ENCODE results near the gene APOO.
"Not testable (repeated sequence)": the region's sequence is repeated elsewhere in the genome, so short reads cannot be mapped to it uniquely, and the experiment has no call there.

Gene APOO

DNA sequence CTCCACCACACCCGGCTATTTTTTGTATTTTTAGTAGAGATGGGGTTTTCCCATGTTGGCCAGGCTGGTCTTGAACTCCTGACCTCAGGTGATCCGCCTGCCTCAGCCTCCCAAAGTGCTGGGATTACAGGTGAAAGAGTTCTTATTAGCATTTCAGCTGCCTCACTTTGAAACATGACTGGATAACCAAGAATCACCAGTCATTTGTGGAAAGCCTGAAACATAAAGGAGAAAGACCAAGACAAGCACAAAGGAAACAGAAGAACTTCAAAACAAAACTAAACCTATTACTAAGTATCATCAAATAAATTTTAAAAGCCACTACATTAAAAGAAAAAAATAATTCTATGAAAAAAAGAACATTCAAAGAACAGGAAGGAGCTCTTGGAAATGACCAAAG lies 45.8 kb downstream of the APOO start:
- H3K9me3 ChIP-seq (ENCODE audit: control insufficient read depth, low read length); H3K9ac ChIP-seq (ENCODE audit: low read length); H2AFZ ChIP-seq (ENCODE audit: low read depth, low read length); H2AK5ac ChIP-seq (ENCODE audit: low read length, severe bottlenecking); H2BK5ac ChIP-seq (ENCODE audit: low read depth, low read length, poor library complexity, severe bottlenecking); H3K36me3 ChIP-seq (ENCODE audit: control insufficient read depth in 1 of 2, insufficient read depth in 2 of 2, low read depth in 1 of 2, low read length in 2 of 2); H3K14ac ChIP-seq (ENCODE audit: low read length in 2 of 2); H3K27ac ChIP-seq (ENCODE audit: low read length, poor library complexity, severe bottlenecking); H2BK120ac ChIP-seq (ENCODE audit: low read depth, low read length); H2BK12ac ChIP-seq (ENCODE audit: low read length in 2 of 2); H3K23ac ChIP-seq (ENCODE audit: low read length in 2 of 2); H3K4me1 ChIP-seq (ENCODE audit: control insufficient read depth, insufficient read depth, low read depth, low read length); H4K91ac ChIP-seq (ENCODE audit: low read length); DNase-seq; H3K4me2 ChIP-seq (ENCODE audit: low read length, poor library complexity, severe bottlenecking); H3K79me1 ChIP-seq (replicated peaks; ENCODE audit: low read length, poor library complexity, severe bottlenecking); H3K18ac ChIP-seq (ENCODE audit: low read depth in 1 of 2, low read length in 2 of 2); H3K4ac ChIP-seq (ENCODE audit: low read depth in 1 of 2, low read length in 2 of 2); H3K4me3 ChIP-seq (ENCODE audit: insufficient read depth in 1 of 2, low read depth in 1 of 2, low read length in 2 of 2); H3K27me3 ChIP-seq (ENCODE audit: control insufficient read depth in 1 of 2, insufficient read depth in 1 of 2, low read length in 2 of 2); H2BK15ac ChIP-seq (ENCODE audit: low read depth, poor library complexity, severe bottlenecking); H4K8ac ChIP-seq (ENCODE audit: low read length): not testable (repeated sequence)
- no CpG with 5 or more reads among the region's 2 CpGs for WGBS

DNA sequence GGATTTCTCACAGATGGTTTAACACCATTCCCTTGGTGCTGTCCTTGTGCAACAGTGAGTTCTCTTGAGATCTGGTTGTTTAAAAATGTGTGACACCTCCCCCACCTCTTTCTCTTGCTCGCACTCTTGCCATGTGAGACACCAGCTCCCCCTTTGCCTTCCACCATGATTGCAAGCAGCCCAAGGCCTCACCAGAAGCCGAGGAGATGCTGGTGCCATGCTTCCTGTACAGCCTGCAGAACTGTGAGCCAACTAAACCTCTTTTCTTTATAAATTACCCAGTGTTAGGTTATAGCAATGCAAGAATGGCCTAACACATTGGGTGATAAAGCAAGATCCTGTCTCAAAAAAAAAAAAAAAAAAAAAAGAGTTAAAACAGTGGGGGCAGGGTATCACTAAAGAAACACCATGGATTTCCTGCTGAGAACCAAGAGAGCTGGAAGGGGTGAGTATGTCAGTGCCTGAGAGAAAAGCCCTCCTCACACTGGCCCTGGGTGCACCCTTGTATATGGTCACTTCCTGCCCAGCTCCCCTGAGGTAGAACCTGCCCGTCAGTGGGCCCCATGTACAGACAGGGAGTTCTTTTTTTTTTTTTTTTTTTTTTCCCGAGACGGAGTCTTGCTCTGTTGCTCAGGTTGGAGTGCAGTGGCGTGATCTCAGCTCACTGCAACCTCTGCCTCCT lies 46.4 kb downstream of the APOO start:
- Histone ChIP-seq H2AK5ac (ENCODE audit: low read length, severe bottlenecking) (no peak overlapping the region), H3K79me1 (replicated peaks; ENCODE audit: low read length, poor library complexity, severe bottlenecking) (no peaks in the 10 kb centered on the region), H3K4me3 (ENCODE audit: insufficient read depth in 1 of 2, low read depth in 1 of 2, low read length in 2 of 2) (no peak overlapping the region), H3K4me1 (ENCODE audit: control insufficient read depth, insufficient read depth, low read depth, low read length) (no peaks in the 10 kb centered on the region), H3K4me2 (ENCODE audit: low read length, poor library complexity, severe bottlenecking) (no peak overlapping the region), H3K36me3 (ENCODE audit: control insufficient read depth in 1 of 2, insufficient read depth in 2 of 2, low read depth in 1 of 2, low read length in 2 of 2) (peaks cover 0 to 4% of the 10 kb centered on the region in 2 experiments), H4K8ac (ENCODE audit: low read length) (no peak overlapping the region), H3K9me3 (ENCODE audit: control insufficient read depth, low read length) (no peaks in the 10 kb centered on the region), H4K91ac (ENCODE audit: low read length) (no peak overlapping the region), H3K23ac (ENCODE audit: low read length in 2 of 2) (no peak overlapping the region), H3K27me3 (ENCODE audit: control insufficient read depth in 1 of 2, insufficient read depth in 1 of 2, low read length in 2 of 2) (no peaks in the 10 kb centered on the region), H2BK5ac (ENCODE audit: low read depth, low read length, poor library complexity, severe bottlenecking) (no peak overlapping the region), H2BK15ac (ENCODE audit: low read depth, poor library complexity, severe bottlenecking) (no peak overlapping the region), H2AFZ (ENCODE audit: low read depth, low read length) (no peak overlapping the region), H3K9ac (ENCODE audit: low read length) (no peak overlapping the region), H2BK12ac (ENCODE audit: low read length in 2 of 2) (no peak overlapping the region), H3K4ac (ENCODE audit: low read depth in 1 of 2, low read length in 2 of 2) (no peak overlapping the region), H2BK120ac (ENCODE audit: low read depth, low read length) (no peak overlapping the region), H3K18ac (ENCODE audit: low read depth in 1 of 2, low read length in 2 of 2) (no peak overlapping the region), H3K27ac (ENCODE audit: low read length, poor library complexity, severe bottlenecking) (no peak overlapping the region), H3K14ac (ENCODE audit: low read length in 2 of 2) (no peak overlapping the region)
- DNase-seq = no peak
- 92% methylated on average over 2 of the region's 6 CpGs for WGBS

DNA sequence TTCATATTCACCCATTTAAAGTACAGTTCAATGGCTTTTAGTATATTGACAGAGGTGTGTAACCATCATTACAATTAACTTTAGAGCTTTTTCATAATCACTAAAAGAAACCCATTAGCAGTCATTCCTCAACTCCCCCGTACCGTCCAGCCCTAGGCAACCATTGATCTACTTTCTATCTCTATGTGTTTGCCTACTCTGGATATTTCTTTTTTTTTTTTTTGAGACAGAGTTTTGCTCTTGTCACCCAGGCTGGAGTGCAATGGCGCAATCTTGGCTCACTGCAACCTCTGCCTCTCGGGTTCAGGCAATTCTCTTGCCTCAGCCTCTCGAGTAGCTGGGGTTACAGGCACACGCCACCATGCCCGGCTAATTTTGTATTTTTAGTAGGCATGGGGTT lies 48.5 kb downstream of the APOO start:
- not testable (repeated sequence) for H3K18ac ChIP-seq (ENCODE audit: low read depth in 1 of 2, low read length in 2 of 2); H2BK120ac ChIP-seq (ENCODE audit: low read depth, low read length); H3K4me2 ChIP-seq (ENCODE audit: low read length, poor library complexity, severe bottlenecking); H3K23ac ChIP-seq (ENCODE audit: low read length in 2 of 2); H3K36me3 ChIP-seq (ENCODE audit: control insufficient read depth in 1 of 2, insufficient read depth in 2 of 2, low read depth in 1 of 2, low read length in 2 of 2); H3K4ac ChIP-seq (ENCODE audit: low read depth in 1 of 2, low read length in 2 of 2); H3K14ac ChIP-seq (ENCODE audit: low read length in 2 of 2); H4K8ac ChIP-seq (ENCODE audit: low read length); H2AK5ac ChIP-seq (ENCODE audit: low read length, severe bottlenecking); H2BK15ac ChIP-seq (ENCODE audit: low read depth, poor library complexity, severe bottlenecking); H3K4me1 ChIP-seq (ENCODE audit: control insufficient read depth, insufficient read depth, low read depth, low read length); H3K4me3 ChIP-seq (ENCODE audit: insufficient read depth in 1 of 2, low read depth in 1 of 2, low read length in 2 of 2); H3K27ac ChIP-seq (ENCODE audit: low read length, poor library complexity, severe bottlenecking); H2BK12ac ChIP-seq (ENCODE audit: low read length in 2 of 2); DNase-seq; H3K9ac ChIP-seq (ENCODE audit: low read length); H3K9me3 ChIP-seq (ENCODE audit: control insufficient read depth, low read length); H3K27me3 ChIP-seq (ENCODE audit: control insufficient read depth in 1 of 2, insufficient read depth in 1 of 2, low read length in 2 of 2); H2AFZ ChIP-seq (ENCODE audit: low read depth, low read length); H2BK5ac ChIP-seq (ENCODE audit: low read depth, low read length, poor library complexity, severe bottlenecking); H3K79me1 ChIP-seq (replicated peaks; ENCODE audit: low read length, poor library complexity, severe bottlenecking); H4K91ac ChIP-seq (ENCODE audit: low read length)
- 100% methylated on average over 5 of the region's 7 CpGs for WGBS

DNA sequence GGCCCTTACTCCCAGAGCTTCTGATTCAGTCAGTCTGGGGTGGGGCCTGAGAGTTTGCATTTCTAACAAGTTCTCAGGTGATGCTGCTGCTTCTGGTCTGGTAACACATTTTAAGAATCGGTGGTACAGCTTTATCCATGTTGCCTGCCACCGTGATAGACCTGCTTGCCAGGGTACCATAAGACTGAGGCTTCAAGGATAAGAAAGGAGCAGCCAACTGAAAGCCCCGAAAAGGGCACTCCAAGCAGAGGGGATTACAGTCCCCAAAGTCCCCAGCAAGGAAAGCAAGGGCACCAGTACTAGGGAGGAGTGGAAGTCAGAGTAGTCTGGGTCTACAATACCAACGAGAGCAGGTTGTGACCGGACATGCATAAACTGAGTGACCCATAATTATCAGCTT lies 49.8 kb downstream of the APOO start:
- H3K9ac ChIP-seq (ENCODE audit: low read length) = no peak overlapping the region
- no peak for DNase-seq
- no peak overlapping the region for H3K4ac ChIP-seq (ENCODE audit: low read depth in 1 of 2, low read length in 2 of 2)
- no peak overlapping the region for H3K18ac ChIP-seq (ENCODE audit: low read depth in 1 of 2, low read length in 2 of 2)
- no peaks in the 10 kb centered on the region for H3K27me3 ChIP-seq (ENCODE audit: control insufficient read depth in 1 of 2, insufficient read depth in 1 of 2, low read length in 2 of 2)
- H3K23ac ChIP-seq (ENCODE audit: low read length in 2 of 2) = no peak overlapping the region
- H2BK12ac ChIP-seq (ENCODE audit: low read length in 2 of 2) = no peak overlapping the region
- no peak overlapping the region for H2AK5ac ChIP-seq (ENCODE audit: low read length, severe bottlenecking)
- no peak overlapping the region for H2BK120ac ChIP-seq (ENCODE audit: low read depth, low read length)
- H4K8ac ChIP-seq (ENCODE audit: low read length) = no peak overlapping the region
- no peak overlapping the region for H2BK15ac ChIP-seq (ENCODE audit: low read depth, poor library complexity, severe bottlenecking)
- 96% methylated on average over 3 of the region's 5 CpGs for WGBS
- no peaks in the 10 kb centered on the region for H3K36me3 ChIP-seq (ENCODE audit: control insufficient read depth in 1 of 2, insufficient read depth in 2 of 2, low read depth in 1 of 2, low read length in 2 of 2)
- no peaks in the 10 kb centered on the region for H3K9me3 ChIP-seq (ENCODE audit: control insufficient read depth, low read length)
- no peak overlapping the region for H2BK5ac ChIP-seq (ENCODE audit: low read depth, low read length, poor library complexity, severe bottlenecking)
- no peak overlapping the region for H3K4me3 ChIP-seq (ENCODE audit: insufficient read depth in 1 of 2, low read depth in 1 of 2, low read length in 2 of 2)
- H3K4me2 ChIP-seq (ENCODE audit: low read length, poor library complexity, severe bottlenecking) = no peak overlapping the region
- no peak overlapping the region for H3K14ac ChIP-seq (ENCODE audit: low read length in 2 of 2)
- H2AFZ ChIP-seq (ENCODE audit: low read depth, low read length) = no peak overlapping the region
- H3K4me1 ChIP-seq (ENCODE audit: control insufficient read depth, insufficient read depth, low read depth, low read length) = no peaks in the 10 kb centered on the region
- no peaks in the 10 kb centered on the region for H3K79me1 ChIP-seq (replicated peaks; ENCODE audit: low read length, poor library complexity, severe bottlenecking)
- no peak overlapping the region for H4K91ac ChIP-seq (ENCODE audit: low read length)
- no peak overlapping the region for H3K27ac ChIP-seq (ENCODE audit: low read length, poor library complexity, severe bottlenecking)

Data from mesenchymal stem cell (in vitro differentiated cells and primary cell).